Epithelial cell of proximal tubule (primary cell): ENCODE data around the gene WDR5. TPM values are rescaled to one million over a fixed set of nuclear protein-coding genes. Genes with fewer than 3 reads are reported as not detected.

Experiments
- DNase-seq: peaks from one replicate; pipeline ENCODE4 v3.0.0-alpha.2; 2011; ENCODE audit warnings: low read depth
- H3K4me3 ChIP-seq: 2 replicates; pipeline ENCODE4 v1.5.1; 2011; ENCODE audit warnings: low read depth, mild to moderate bottlenecking, low read length
- total RNA-seq: library from RNA; depleted of rRNA; stranded (reverse); fragments of >200 nt; gene quantifications from 2 replicates; pipeline ENCODE4 v1.2.3, GENCODE V29; 2015
- TF ChIP-seq, protein P1 (sequence below): conservative IDR thresholded peaks from 2 replicates; pipeline ENCODE4 v1.5.1; 2012; ENCODE audit warnings: low read depth, mild to moderate bottlenecking, low read length

WDR5 gene
- total RNA-seq, 1 donor from 2014 or later = 29.1 TPM

DNA sequence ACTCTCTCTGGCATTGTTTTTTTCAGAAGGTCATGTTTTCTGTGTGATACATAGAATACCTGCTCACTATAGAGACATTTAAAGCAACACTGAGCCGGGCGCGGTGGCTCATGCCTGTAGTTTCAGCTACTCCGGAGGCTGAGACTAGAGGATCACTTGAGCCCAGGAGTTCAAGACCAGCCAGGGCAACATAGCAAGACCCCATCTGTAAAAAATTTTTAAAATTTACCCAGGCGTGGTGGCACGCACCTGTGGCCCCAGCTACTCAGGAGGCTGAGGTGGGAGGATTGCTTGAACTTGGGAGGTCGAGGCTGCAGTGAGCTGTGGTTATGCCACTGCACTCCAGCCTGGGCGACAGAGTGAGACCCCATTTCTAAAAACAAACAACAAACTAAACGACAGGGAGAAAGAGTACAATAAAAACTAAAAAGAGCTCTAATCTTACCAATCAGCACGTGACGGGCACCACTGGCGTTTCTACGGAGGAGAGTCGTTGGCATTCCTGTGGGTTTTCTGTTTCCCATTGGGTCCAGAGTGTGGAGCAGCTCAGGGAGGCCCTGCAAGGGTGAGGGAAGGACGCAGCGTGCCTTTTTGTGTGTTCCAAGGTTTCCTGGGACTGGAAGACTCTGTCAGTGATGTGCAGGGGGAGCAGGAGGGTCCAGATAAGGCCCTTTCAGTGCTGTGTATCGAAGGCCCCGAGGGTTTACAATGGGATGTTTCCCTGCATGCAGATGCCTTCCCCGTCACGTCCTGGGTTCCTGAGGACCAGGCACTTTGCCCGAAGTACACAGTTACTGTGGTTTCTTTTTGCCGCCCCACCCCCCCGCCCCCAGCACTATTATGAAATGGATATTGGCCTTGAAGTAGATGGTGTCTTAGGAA is 35.7 kb downstream of the WDR5 start:
- TF ChIP-seq, protein P1, sequence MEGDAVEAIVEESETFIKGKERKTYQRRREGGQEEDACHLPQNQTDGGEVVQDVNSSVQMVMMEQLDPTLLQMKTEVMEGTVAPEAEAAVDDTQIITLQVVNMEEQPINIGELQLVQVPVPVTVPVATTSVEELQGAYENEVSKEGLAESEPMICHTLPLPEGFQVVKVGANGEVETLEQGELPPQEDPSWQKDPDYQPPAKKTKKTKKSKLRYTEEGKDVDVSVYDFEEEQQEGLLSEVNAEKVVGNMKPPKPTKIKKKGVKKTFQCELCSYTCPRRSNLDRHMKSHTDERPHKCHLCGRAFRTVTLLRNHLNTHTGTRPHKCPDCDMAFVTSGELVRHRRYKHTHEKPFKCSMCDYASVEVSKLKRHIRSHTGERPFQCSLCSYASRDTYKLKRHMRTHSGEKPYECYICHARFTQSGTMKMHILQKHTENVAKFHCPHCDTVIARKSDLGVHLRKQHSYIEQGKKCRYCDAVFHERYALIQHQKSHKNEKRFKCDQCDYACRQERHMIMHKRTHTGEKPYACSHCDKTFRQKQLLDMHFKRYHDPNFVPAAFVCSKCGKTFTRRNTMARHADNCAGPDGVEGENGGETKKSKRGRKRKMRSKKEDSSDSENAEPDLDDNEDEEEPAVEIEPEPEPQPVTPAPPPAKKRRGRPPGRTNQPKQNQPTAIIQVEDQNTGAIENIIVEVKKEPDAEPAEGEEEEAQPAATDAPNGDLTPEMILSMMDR = no peak
- DNase-seq = no peak
- no peak overlapping the region for H3K4me3 ChIP-seq

DNA sequence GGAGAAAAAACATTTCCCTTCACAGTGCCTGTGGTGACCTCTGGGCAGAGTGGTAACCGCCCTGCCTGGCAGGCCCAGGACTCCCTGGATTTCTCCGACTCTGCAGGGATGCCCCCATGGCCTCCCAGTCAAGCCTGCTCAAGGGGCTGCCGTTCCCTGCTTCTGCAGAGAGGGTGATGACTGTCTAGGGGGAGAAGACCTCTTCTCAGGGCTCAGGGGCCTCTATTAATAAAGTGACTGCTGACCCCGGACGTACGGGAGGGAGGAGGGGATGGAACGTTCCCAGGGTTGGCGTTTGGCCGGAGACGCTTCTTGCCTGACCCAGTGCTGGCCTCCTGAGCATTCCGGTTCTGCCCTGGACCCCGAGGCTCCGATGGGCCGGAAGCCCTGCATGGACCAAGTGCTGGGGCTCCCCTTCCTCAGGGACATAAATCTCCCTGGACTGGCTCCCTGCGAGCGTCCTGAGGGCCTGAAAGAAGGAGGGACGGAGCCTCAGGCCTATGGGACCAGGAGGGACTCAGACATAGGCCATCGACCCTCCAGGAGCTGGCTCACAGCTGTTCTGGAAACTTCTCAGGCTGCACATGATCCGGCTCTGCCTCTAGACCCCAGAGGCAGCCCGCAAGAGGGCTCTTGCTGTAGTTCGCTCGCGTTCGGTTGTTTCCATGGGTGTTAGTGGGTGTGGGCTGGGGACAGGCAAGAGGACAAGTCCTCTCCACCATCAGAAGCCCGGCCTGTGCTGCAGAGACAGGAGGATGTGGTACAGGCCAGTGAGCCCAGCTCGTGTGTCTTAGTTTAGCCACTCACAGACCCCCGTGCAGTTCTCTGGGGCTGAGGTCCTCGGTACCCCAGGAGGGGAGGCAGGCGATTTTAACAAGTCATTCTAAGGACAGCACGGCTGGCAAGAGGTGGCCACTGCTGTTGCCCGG is 36.6 kb downstream of the WDR5 start:
- DNase-seq = no peak
- TF ChIP-seq, protein P1 = no peak
- no peak overlapping the region for H3K4me3 ChIP-seq

DNA sequence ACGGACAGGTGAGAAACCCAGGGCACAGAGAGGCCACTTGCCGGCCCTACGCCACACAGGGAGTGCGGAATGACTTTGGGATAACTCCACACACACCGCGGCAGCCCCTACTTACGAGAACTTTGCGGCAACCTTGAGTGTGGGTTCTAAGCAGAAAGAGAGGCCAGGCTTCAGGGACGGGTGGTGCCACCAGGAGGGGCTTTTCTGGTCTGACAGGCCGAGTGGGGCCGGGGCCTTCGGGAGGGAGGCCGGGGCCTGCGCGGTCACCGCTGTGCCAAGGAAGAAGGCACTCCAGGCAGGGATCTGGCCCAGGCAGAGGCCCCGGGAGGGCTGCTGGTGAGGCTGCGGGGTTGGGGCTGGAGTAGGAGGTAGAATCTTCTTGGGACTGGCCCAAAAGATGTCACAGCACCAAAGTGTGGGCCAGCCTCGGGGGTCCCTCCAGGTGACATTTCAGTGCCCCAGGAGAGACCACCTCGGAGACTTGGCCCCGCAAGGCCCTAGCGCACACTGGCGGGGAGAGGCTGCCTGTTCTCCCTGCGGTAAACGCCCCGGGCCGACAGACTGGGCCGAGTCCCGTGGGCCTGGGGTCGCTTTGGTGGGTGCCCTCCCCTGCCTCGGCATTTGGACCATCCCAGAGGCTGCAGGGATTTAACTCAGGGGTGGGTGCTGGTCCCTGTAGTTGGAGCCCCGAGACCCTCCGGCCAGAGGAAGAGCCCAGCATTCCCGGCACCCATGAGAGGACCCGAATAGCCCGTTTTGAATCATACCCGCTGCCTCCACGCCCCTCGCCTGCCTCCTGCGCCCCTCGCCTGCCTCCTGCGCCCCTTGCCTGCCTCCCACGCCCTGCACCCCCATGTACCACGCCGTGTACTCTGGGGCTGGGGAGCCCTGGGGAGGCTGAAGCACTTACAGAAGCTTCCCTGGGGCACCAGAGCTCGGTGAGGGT is 37.5 kb downstream of the WDR5 start:
- no peak for DNase-seq
- no peak overlapping the region for H3K4me3 ChIP-seq
- TF ChIP-seq, protein P1 = no peak

DNA sequence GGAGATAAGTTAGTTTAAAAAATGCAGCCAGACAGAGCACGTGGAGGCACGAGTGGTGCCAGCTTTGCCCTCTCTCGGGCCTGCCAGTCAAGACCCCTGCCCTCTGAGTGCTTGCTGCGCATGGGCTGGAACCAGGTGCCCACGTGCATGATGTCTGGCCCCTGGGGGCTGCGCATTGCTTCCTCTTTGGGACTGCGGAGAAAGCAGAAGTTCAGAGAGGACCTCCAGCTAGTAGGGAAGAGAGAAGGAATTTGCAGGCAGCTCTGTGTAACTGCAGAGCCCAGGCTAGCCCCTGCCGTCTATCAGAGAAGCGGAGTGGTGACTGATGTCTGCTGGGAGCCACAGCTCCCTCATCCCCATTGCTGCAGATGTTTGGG is 38.2 kb downstream of the WDR5 start:
- no peak overlapping the region for H3K4me3 ChIP-seq
- DNase-seq = no peak
- TF ChIP-seq, protein P1 = no peak

DNA sequence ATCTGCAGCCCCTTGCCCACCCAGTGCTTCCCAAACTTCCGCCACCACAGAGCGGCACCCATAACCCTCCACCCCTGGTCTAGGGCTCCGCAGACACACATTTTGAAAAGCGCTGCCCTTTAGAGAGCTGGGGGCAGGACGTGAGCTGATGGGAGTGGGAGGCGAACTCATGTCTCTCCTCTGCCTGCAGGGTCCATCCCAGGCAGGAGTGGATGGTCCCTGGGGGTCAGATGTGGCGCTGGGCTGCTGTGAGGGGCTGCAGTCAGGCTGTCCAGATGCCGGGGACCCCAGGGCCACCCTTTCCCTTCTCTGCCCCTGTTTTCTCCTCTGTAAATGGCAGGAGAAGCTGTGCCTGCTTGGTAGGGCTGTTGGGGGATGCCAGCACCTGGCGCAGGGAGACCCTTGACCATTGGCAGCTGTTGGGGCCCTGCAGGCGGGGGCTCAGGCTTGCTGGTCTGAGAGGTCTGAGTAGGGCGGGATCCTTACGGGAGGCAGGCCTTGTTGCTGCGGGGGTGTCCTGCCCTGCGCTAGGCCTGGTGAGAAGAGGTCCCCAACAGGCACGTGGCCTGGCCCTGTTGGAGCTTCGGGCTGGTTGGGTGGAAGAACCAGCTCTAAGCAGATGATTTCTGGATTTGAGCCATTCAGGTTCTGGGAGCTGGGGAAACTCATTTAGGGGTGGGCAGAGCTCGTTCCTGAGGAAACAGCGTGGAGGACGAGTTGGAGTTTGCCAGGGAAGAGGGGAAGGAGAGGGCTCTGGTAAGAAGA is 38.8 kb downstream of the WDR5 start:
- TF ChIP-seq, protein P1 = no peak
- DNase-seq = no peak
- H3K4me3 ChIP-seq = no peak overlapping the region
